HepG2 (cell line): Measurements from ENCODE around the gene RABGAP1. TPM values are rescaled to one million over a fixed set of nuclear protein-coding genes. Genes with fewer than 3 reads are reported as not detected.

Experiments
- ARHGAP35 ChIP-seq: sonication (generic); formaldehyde crosslinking; IDR thresholded peaks from 2 replicates; pipeline ENCODE4 v1.9.0; 2022; ENCODE audit warnings: mild to moderate bottlenecking, inconsistent platforms, moderate library complexity, missing genetic modification reagents, borderline replicate concordance
- CENPX ChIP-seq: sonication (generic); formaldehyde crosslinking; IDR thresholded peaks from 2 replicates; pipeline ENCODE4 v1.9.0; 2021; ENCODE audit warnings: mild to moderate bottlenecking, missing genetic modification reagents, moderate library complexity
- DMTF1 ChIP-seq: sonication (generic); formaldehyde crosslinking; IDR thresholded peaks from 2 replicates; pipeline ENCODE4 v1.4.0; 2020; ENCODE audit warnings: mild to moderate bottlenecking, missing genetic modification reagents
- FOXK2 ChIP-seq: fragments of 450-650 bp; IDR thresholded peaks from 2 replicates; pipeline ENCODE4 v1.6.1; 2016
- GPBP1L1 ChIP-seq: sonication (generic); formaldehyde crosslinking; IDR thresholded peaks from 2 replicates; pipeline ENCODE4 v1.5.0; 2020; ENCODE audit warnings: mild to moderate bottlenecking, missing genetic modification reagents
- PAWR ChIP-seq: sonication (generic); formaldehyde crosslinking; IDR thresholded peaks from 2 replicates; pipeline ENCODE4 v1.4.0; 2020; ENCODE audit warnings: missing genetic modification reagents, mild to moderate bottlenecking, borderline replicate concordance
- RERE ChIP-seq: IDR thresholded peaks from 2 replicates; pipeline ENCODE4 v1.6.1; 2016; ENCODE audit warnings: low read depth, missing genetic modification reagents, missing compliant biosample characterization
- SOX13 ChIP-seq, 3 experiments: fragments of 450-650 bp in 1 of 3; sonication (generic) in 1 of 3; formaldehyde crosslinking in 1 of 3; IDR thresholded peaks in 2 of 3; conservative IDR thresholded peaks in 1 of 3; 2 replicates each; pipeline versions ENCODE4 v1.5.0 to v1.6.1; 2016 to 2020; ENCODE audit warnings: antibody characterized with exemption in 1 of 3, mild to moderate bottlenecking in 1 of 3, missing compliant biosample characterization in 1 of 3, missing genetic modification reagents in 1 of 3, moderate library complexity in 1 of 3
- SYNCRIP ChIP-seq: fragments of 200-400 bp; formaldehyde crosslinking; IDR thresholded peaks from 2 replicates; pipeline ENCODE4 v1.6.1; 2018; ENCODE audit warnings: mild to moderate bottlenecking, low read depth, low read length; ENCODE audit not compliant: insufficient read depth
- TAF1 ChIP-seq: sonication (generic); formaldehyde crosslinking; IDR thresholded peaks from 2 replicates; pipeline ENCODE4 v1.4.0; 2020; ENCODE audit warnings: missing genetic modification reagents
- ZNF230 ChIP-seq: sonication (generic); formaldehyde crosslinking; IDR thresholded peaks from 2 replicates; pipeline ENCODE4 v1.4.0; 2020; ENCODE audit warnings: mild to moderate bottlenecking, missing genetic modification reagents
- ZNF350 ChIP-seq: sonication (generic); formaldehyde crosslinking; IDR thresholded peaks from 2 replicates; pipeline ENCODE4 v1.4.0; 2020; ENCODE audit warnings: mild to moderate bottlenecking, low read depth, missing genetic modification reagents, borderline replicate concordance
- ZNF513 ChIP-seq: sonication (generic); formaldehyde crosslinking; conservative IDR thresholded peaks from 2 replicates; pipeline ENCODE4 v1.5.0; 2020; ENCODE audit warnings: missing genetic modification reagents
- ZXDC ChIP-seq: sonication (generic); formaldehyde crosslinking; IDR thresholded peaks from 2 replicates; pipeline ENCODE4 v1.5.0; 2020; ENCODE audit warnings: mild to moderate bottlenecking, missing genetic modification reagents
- polyA plus RNA-seq, 8 experiments: library from polyadenylated mRNA; depleted of rRNA in 3 of 8; stranded (reverse) in 7 of 8; unstranded in 1 of 8; fragments of >200 nt; fragmentation: Illumina TruSeq in 4 of 8; extraction: Trizol in 4 of 8; gene quantifications; 2 replicates each; pipeline versions ENCODE4 v1.2.1 to v1.2.3, GENCODE V29; 2011 to 2016; ENCODE audit warnings: low read depth in 4 of 8, missing spikeins in 1 of 8, mixed read lengths in 1 of 8; ENCODE audit not compliant: insufficient read depth in 1 of 8
- total RNA-seq, 5 experiments: library from RNA; depleted of rRNA; stranded (reverse); fragments of >200 nt; fragmentation: Illumina TruSeq; extraction: Trizol; gene quantifications; 2 replicates each; pipeline ENCODE4 v1.2.3, GENCODE V29; 2016; ENCODE audit warnings: low read depth in 1 of 5

RABGAP1 gene
- total and polyA plus RNA-seq, 2 of the 13 experiments (the other 11 are each of a cell fraction or from before 2014, with no cell fraction given) = 19.1 to 19.3 TPM

- TF ChIP-seq PAWR (CRISPR knock-in tag) = no peak
- peak; percentile 82; the same call in 1 of the 2 replicates for TF ChIP-seq ZXDC (CRISPR knock-in tag)
- no peak for TF ChIP-seq SOX13 (IDR thresholded peaks at IDR 0.05)
- peak in 1 of 2 experiments; percentile 4; a peak in 1 of 4 replicates for TF ChIP-seq SOX13 (CRISPR knock-in tag; conservative IDR thresholded peaks at IDR 0.05 in 1 of 2, IDR thresholded peaks at IDR 0.05 in 1 of 2)
- TF ChIP-seq GPBP1L1 = no peak
- no peak for TF ChIP-seq ARHGAP35 (CRISPR knock-in tag)
- no peak for TF ChIP-seq FOXK2
- TF ChIP-seq SYNCRIP = no peak
- TF ChIP-seq TAF1 (CRISPR knock-in tag) = peak; percentile 76; the same call in 1 of the 2 replicates
- TF ChIP-seq ZNF513 (CRISPR knock-in tag) = no peak
- TF ChIP-seq DMTF1 (CRISPR knock-in tag) = no peak
- no peak for TF ChIP-seq CENPX (CRISPR knock-in tag)
- peak; percentile 69; the same call in 1 of the 2 replicates for TF ChIP-seq ZNF350 (CRISPR knock-in tag)
- TF ChIP-seq RERE (CRISPR knock-in tag) = no peak
- TF ChIP-seq ZNF230 = no peak; the same call in 1 of the 2 replicates
These were observed 27.7 kb upstream of the RABGAP1 start, which contains the start of gene ZBTB6 (continued) for GRCh38 chr9:122912964-122913673.
